Progenitor cell of endocrine pancreas (in vitro differentiated cells): ENCODE results near the gene LHX3. TPM values are rescaled to one million over a fixed set of nuclear protein-coding genes. Genes with fewer than 3 reads are reported as not detected.

Experiments
- DNase-seq: peaks from one replicate; pipeline ENCODE4 v3.0.0; 2021; ENCODE audit warnings: low spot score; ENCODE audit not compliant: unreplicated experiment
- H3K27ac Mint-ChIP-seq: 2 replicates; pipeline ENCODE4 v1.8.0; 2021; ENCODE audit warnings: mild to moderate bottlenecking, moderate library complexity, mixed read lengths
- H3K27me3 Mint-ChIP-seq: 2 replicates; pipeline ENCODE4 v1.8.0; 2021; ENCODE audit warnings: mixed read lengths
- H3K36me3 Mint-ChIP-seq: 2 replicates; pipeline ENCODE4 v1.8.0; 2022; ENCODE audit warnings: mixed read lengths; ENCODE audit not compliant: insufficient read depth
- H3K4me1 Mint-ChIP-seq: 2 replicates; pipeline ENCODE4 v1.8.0; 2021; ENCODE audit warnings: low read depth, mixed read lengths
- H3K4me3 Mint-ChIP-seq: 2 replicates; pipeline ENCODE4 v1.8.0; 2021; ENCODE audit warnings: low read depth, mild to moderate bottlenecking, moderate library complexity, mixed read lengths
- H3K9me3 Mint-ChIP-seq: 2 replicates; pipeline ENCODE4 v1.8.0; 2021; ENCODE audit warnings: low read depth, mixed read lengths
- CTCF ChIP-seq: fragments of 200-600 bp; sonication (generic); IDR thresholded peaks from one replicate; pipeline ENCODE4 v1.5.0; 2021; ENCODE audit warnings: antibody characterized with exemption, mild to moderate bottlenecking; ENCODE audit not compliant: unreplicated experiment
- total RNA-seq: library from RNA; stranded (reverse); gene quantifications from 2 replicates; pipeline ENCODE4 v1.2.1, GENCODE V29; 2021

The LHX3 gene
- total RNA-seq, 1 donor from 2014 or later = not detected

GRCh38 chr9:136191960-136192286 lies 13.0 kb downstream of the LHX3 start:
- TF ChIP-seq CTCF = no peak
- Mint-ChIP-seq H3K27ac (no peak overlapping the region), H3K4me3 (no peak overlapping the region), H3K27me3 (peaks cover 61% of the 10 kb centered on the region), H3K4me1 (no peaks in the 10 kb centered on the region), H3K9me3 (no peaks in the 10 kb centered on the region), H3K36me3 (no peaks in the 10 kb centered on the region)
- no peak for DNase-seq

GRCh38 chr9:136191099-136191959 lies 13.6 kb downstream of the LHX3 start:
- Mint-ChIP-seq H3K36me3 (no peaks in the 10 kb centered on the region), H3K4me1 (no peaks in the 10 kb centered on the region), H3K27me3 (peaks cover 60% of the 10 kb centered on the region), H3K27ac (no peak overlapping the region), H3K9me3 (no peaks in the 10 kb centered on the region), H3K4me3 (no peak overlapping the region)
- no peak for TF ChIP-seq CTCF
- no peak for DNase-seq

GRCh38 chr9:136190656-136191055 lies 14.3 kb downstream of the LHX3 start:
- Mint-ChIP-seq H3K4me1 (no peaks in the 10 kb centered on the region), H3K4me3 (no peak overlapping the region), H3K27ac (no peak overlapping the region), H3K9me3 (no peaks in the 10 kb centered on the region), H3K36me3 (no peaks in the 10 kb centered on the region), H3K27me3 (peaks cover 53% of the 10 kb centered on the region)
- DNase-seq = no peak
- TF ChIP-seq CTCF = no peak

GRCh38 chr9:136190237-136190601 lies 14.7 kb downstream of the LHX3 start:
- Mint-ChIP-seq H3K27me3 (peaks cover 53% of the 10 kb centered on the region), H3K4me1 (no peaks in the 10 kb centered on the region)
- TF ChIP-seq CTCF = no peak

GRCh38 chr9:136189394-136190236 lies 15.3 kb downstream of the LHX3 start:
- no peaks in the 10 kb centered on the region for H3K4me1 Mint-ChIP-seq
- no peak for TF ChIP-seq CTCF
- DNase-seq = no peak
- no peak overlapping the region for H3K27ac Mint-ChIP-seq
- no peak overlapping the region for H3K4me3 Mint-ChIP-seq
- H3K36me3 Mint-ChIP-seq = no peaks in the 10 kb centered on the region
- H3K27me3 Mint-ChIP-seq = peaks cover 53% of the 10 kb centered on the region
- H3K9me3 Mint-ChIP-seq = no peaks in the 10 kb centered on the region

More at GRCh38 chr9:136190237-136190601, 14.7 kb downstream of the LHX3 start:
- no peak for DNase-seq
- H3K36me3 Mint-ChIP-seq = no peaks in the 10 kb centered on the region
- no peak overlapping the region for H3K27ac Mint-ChIP-seq
- H3K4me3 Mint-ChIP-seq = no peak overlapping the region
- no peaks in the 10 kb centered on the region for H3K9me3 Mint-ChIP-seq
